ENCODE results near the gene DYSF.

DYSF gene

GRCh38 chr2:71530211-71530610 lies 76.8 kb downstream of the DYSF start:
- no peak for DNase-seq (ENCODE audit: low spot score)

GRCh38 chr2:71530641-71531332 lies 77.4 kb downstream of the DYSF start:
- DNase-seq (ENCODE audit: low spot score) = peak; percentile 82

- no peak for DNase-seq (ENCODE audit: low spot score)
Measured at GRCh38 chr2:71531522-71532047, 78.2 kb downstream of the DYSF start.

GRCh38 chr2:71532327-71532726 lies 79.0 kb downstream of the DYSF start:
- no peak for DNase-seq (ENCODE audit: low spot score)

GRCh38 chr2:71534201-71534600 lies 80.8 kb downstream of the DYSF start:
- no peak for DNase-seq (ENCODE audit: low spot score)

GRCh38 chr2:71534826-71535225 lies 81.5 kb downstream of the DYSF start:
- no peak for DNase-seq (ENCODE audit: low spot score)

- DNase-seq (ENCODE audit: low spot score) = no peak
Measured at GRCh38 chr2:71535526-71535925, 82.2 kb downstream of the DYSF start.

GRCh38 chr2:71536226-71536671 lies 82.9 kb downstream of the DYSF start:
- no peak for DNase-seq (ENCODE audit: low spot score)

- DNase-seq (ENCODE audit: low spot score) = no peak
Measured at GRCh38 chr2:71538241-71538640, 84.9 kb downstream of the DYSF start.

GRCh38 chr2:71538656-71539265 lies 85.4 kb downstream of the DYSF start:
- no peak for DNase-seq (ENCODE audit: low spot score)

- no peak for DNase-seq (ENCODE audit: low spot score)
Measured at GRCh38 chr2:71540818-71541217, 87.5 kb downstream of the DYSF start.

GRCh38 chr2:71544919-71545571 lies 91.7 kb downstream of the DYSF start:
- no peak for DNase-seq (ENCODE audit: low spot score)

GRCh38 chr2:71545572-71546274 lies 92.4 kb downstream of the DYSF start:
- DNase-seq (ENCODE audit: low spot score) = peak; percentile 76

GRCh38 chr2:71546275-71546638 lies 92.9 kb downstream of the DYSF start:
- no peak for DNase-seq (ENCODE audit: low spot score)

- DNase-seq (ENCODE audit: low spot score) = peak; percentile 79
Measured at GRCh38 chr2:71546777-71547281, 93.5 kb downstream of the DYSF start.

- DNase-seq (ENCODE audit: low spot score) = no peak
Measured at GRCh38 chr2:71547616-71548285, 94.4 kb downstream of the DYSF start.

GRCh38 chr2:71548646-71549425 lies 95.5 kb downstream of the DYSF start:
- peak; percentile 82 for DNase-seq (ENCODE audit: low spot score)

GRCh38 chr2:71550801-71551630 lies 97.7 kb downstream of the DYSF start:
- no peak for DNase-seq (ENCODE audit: low spot score)

- DNase-seq (ENCODE audit: low spot score) = no peak
Measured at GRCh38 chr2:71551631-71551915, 98.2 kb downstream of the DYSF start.

GRCh38 chr2:71552356-71552755 lies 99.0 kb downstream of the DYSF start:
- DNase-seq (ENCODE audit: low spot score) = no peak
